GM12873 (cell line): ENCODE results near the gene BANP.

Source experiments
- CTCF ChIP-seq: IDR thresholded peaks from 2 replicates; pipeline ENCODE4 v1.5.1; 2012; ENCODE audit warnings: low read depth, mild to moderate bottlenecking, moderate library complexity, low read length, control low read depth; ENCODE audit not compliant: insufficient read depth; ENCODE audit errors: missing control alignments

BANP gene

GRCh38 chr16:88087517-88087877 is 136.3 kb downstream of the BANP start:
- no peak for TF ChIP-seq CTCF

GRCh38 chr16:88088161-88088581 is 136.9 kb downstream of the BANP start:
- no peak for TF ChIP-seq CTCF

- TF ChIP-seq CTCF = no peak
Measured at GRCh38 chr16:88099563-88099890, 148.3 kb downstream of the BANP start.

- no peak for TF ChIP-seq CTCF
Measured at GRCh38 chr16:88102597-88102996, 151.4 kb downstream of the BANP start.

- no peak for TF ChIP-seq CTCF
Measured at GRCh38 chr16:88103011-88103410, 151.8 kb downstream of the BANP start.

GRCh38 chr16:88103581-88104188 is 152.5 kb downstream of the BANP start:
- TF ChIP-seq CTCF = no peak

GRCh38 chr16:88108762-88109161 is 157.5 kb downstream of the BANP start:
- TF ChIP-seq CTCF = no peak
